NCI-H2029 treated with DMSO at 0.1 percent for 48 hours (cell line): ENCODE results near the gene TMC4.
"Not testable (repeated sequence)": the region's sequence is repeated elsewhere in the genome, so short reads cannot be mapped to it uniquely, and the experiment has no call there.

Experiments used
- DNase-seq: peaks from one replicate; lab custom pipeline; 2025; lab: John Stamatoyannopoulos, UW

TMC4 gene

DNA sequence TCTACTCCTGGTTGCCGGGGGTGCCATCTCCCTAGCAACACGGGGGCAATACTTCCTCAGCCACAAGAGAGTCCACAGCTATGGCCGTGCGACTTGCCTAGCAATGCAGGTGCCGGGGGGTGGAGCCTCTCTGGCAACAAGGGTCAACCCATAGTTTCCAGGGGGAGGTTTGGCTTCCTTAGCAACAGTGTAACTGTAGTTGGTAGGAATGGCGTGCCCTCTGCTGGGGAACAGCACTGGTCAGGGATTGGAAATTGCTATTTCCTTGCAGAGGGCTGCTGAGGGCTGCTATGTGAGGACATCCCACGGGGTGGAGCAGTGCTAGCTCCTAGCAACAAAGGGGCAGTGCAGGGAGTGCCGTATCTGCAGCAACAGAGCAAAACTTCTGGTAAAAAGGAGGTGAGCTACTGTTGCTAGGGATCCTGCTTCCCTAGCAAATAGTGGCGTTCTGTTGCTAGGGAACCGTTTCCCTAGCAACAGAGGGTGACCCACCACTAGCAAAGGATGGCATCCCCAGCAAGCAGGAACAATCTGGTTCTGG, 7.0 kb upstream of the TMC4 start:
- DNase-seq = no peak

- DNase-seq = no peak
Measured at GRCh38 chr19:54179262-54179852, 6.4 kb upstream of the TMC4 start.

DNA sequence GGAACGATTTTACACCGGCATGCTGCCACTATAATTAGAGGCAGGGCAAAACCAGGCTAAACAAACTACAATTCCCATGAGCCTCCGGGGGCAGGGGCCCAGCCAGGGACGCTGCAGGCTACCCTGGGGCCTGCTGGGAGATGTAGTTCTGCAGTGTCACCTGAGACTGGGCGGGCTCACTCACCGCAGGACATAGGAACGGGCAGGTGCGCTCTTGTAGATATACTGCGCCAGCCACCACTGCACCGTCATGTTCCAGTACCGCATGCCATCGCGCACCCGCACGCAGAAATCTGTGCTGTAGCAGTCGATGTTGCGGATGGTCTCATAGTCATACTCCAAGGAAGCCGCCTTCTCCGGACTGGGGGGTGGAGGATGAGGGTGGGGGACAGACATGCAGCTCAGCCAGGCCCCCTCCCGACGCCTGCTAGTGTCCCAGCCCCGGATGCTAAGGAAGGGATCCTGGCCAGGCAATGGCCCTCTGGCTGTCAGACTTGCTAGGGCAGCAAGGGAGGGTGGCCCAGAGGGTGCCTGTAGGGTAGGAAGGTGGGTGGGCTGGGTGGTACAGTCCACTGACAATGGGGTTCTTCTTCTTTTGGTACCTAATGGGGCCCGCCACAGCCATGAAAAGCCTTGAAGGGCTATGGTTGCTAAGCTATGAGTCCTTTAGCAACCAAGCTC, 5.8 kb upstream of the TMC4 start:
- DNase-seq = peak; percentile 66

DNA sequence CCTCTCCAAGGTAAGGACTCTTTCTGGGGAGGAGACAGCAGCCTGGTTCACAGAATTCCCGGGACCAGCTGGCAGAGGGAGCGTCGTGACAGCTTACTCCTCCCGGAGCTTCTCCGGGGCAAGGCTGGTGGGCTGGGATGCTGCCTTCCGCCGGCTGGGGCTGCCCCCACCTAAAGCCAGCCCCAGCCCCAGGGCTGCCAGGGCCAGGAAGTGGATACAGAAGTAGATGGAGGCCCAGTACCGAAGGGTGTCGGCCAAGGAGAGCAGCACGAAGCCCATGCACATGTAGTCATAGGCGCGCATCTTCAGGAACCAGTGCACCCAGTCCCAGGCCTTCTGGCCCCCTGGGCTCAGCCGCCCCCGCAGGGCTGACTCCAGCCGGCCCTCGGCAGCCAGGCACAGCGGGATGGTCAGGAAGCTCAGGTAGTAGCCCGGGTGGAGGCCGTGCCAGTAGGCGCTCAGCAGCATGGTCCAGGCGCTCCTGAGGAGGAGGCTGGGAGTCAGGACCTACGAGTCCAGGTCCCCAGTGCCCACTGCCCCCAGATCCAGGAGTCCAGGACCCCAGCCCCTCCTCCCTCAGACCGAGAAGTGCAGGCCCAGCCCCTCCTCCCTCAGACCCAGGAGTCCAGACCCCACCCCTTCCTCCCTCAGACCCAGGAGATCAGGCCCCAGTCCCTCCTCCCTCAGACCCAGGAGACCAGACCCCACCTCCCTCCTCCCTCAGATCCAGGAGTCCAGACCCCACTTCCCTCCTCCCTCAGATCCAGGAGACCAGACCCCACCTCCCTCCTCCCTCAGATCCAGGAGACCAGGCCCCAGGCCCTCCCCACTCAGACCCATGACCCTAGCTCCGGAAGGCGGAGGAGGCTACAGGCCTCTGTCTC, 1.2 kb upstream of the TMC4 start:
- DNase-seq = no peak

- DNase-seq = no peak
Measured at GRCh38 chr19:54173359-54173699, 369 bp upstream of the TMC4 start.

GRCh38 chr19:54171736-54172431, 1.1 kb downstream of the TMC4 start:
- DNase-seq = not testable (repeated sequence)

- no peak for DNase-seq
Measured at GRCh38 chr19:54169149-54169740, 3.7 kb downstream of the TMC4 start.

DNA sequence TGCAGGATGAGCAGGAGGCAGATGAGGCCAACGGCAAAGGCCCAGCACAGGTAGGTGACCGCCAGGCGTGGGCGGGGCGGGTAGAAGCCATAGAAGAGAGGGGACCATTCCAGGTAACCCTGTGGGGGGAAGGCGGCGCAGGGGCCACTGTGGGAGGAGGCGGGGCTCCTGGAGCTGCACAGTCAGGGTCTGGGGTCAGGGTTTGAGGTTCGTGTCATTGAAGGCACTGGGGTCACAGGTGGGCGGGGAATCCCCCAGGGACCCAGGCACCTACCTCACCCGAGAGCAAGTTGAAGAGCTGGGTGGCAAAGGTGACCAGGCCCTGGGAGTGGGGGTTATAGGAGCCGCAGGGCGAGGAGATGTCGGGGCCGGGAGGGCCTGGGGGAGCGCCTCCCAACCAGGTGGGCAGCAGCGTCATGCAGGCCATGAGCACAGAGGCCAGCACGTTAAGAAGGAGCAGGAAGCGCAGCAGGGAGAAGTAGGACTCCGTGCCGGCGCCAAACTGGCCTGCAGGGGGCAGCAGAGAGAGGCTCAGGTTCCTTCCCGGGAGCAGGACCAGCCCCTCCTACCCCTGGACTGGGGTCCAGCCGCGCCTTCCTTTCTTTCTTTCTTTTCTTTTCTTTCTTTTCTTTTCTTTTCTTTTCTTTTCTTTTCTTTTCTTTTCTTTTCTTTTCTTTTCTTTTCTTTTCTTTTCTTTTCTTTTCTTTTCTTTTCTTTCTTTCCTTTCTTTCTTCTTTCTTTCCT, 4.6 kb downstream of the TMC4 start:
- peak; percentile 62 for DNase-seq

GRCh38 chr19:54165222-54165621, 7.7 kb downstream of the TMC4 start:
- DNase-seq = no peak

DNA sequence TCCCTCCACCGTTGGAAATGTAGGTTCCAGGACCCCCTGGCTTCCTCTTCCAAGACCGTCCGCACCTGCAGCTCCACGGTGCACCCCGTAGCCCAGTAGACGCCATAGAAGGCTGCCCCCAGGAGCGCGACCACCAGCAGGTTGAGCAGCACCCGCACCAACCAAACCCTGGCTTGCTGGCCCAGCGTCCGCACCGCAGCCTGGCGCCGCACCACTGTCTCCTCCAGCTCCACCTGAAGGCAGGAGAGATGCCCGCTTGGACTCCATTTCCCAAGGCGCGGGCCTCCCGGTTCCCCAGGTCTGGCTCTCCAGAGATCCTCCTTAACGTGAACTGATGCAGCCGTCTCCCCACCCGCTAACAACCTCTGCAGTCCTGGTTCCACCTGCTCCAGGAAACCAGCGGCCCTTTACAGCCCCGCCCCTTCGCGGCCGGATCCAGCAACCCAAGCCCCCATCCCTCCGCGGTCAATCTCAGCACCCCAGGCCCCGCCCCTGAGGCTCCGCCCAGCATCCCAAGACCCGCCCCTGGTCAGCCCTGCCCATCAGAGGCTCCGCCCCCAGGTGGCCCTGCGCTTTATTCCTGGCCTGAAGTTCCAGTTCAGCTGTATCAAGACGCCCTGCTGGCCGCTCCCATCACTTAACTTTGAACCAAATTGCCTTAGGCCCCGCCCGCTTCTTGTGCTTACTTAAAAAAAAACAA, 8.4 kb downstream of the TMC4 start:
- peak; percentile 10 for DNase-seq

DNA sequence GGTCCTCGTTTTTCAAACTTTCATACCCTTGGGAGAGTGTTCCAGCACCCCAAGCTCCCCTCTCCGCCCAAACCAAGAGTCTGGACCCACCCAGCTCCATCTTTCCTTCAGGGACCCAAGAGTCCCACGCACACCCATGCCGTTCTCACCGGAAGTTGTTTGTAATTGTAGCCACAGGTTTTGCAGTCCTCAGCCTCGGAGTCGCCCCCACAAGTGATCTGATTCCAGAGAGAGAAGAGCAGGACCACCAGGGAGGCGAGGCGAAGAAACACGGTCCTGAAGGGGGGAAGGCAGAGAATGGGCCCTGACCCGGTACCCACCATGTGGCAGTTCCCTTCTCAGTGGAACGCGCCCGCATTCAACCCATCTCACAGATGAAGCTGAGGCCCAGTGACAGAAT, 10.1 kb downstream of the TMC4 start:
- DNase-seq = no peak

DNA sequence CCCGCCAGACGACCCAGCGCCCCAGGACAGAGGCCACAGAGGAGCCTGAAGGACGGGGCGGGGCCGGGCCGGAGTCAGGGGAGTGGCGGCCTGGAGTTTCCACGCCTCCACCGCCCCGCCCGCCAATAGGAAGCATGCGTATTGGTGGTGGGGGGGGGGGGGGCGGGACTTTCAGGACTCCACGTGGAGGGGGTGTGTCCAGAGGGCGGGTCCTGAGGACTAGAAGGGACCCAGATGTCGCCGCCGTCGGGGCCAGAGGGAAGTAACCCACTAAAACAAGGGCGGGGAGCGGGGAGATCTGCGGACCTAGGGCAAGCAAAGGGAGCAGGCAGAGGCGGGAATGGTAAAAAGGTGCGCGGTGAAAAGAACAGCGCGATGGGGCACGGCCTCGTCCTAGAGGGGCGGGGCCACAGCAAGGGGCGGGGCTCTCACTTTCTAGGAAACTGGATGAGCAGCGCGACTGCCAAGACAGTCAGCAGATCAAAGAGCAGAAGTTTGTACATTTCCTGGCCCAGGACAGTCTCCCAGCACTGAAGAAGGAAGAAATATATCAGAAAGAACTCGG, 10.6 kb downstream of the TMC4 start:
- peak; percentile 41 for DNase-seq

GRCh38 chr19:54160854-54161253, 12.1 kb downstream of the TMC4 start:
- no peak for DNase-seq

DNA sequence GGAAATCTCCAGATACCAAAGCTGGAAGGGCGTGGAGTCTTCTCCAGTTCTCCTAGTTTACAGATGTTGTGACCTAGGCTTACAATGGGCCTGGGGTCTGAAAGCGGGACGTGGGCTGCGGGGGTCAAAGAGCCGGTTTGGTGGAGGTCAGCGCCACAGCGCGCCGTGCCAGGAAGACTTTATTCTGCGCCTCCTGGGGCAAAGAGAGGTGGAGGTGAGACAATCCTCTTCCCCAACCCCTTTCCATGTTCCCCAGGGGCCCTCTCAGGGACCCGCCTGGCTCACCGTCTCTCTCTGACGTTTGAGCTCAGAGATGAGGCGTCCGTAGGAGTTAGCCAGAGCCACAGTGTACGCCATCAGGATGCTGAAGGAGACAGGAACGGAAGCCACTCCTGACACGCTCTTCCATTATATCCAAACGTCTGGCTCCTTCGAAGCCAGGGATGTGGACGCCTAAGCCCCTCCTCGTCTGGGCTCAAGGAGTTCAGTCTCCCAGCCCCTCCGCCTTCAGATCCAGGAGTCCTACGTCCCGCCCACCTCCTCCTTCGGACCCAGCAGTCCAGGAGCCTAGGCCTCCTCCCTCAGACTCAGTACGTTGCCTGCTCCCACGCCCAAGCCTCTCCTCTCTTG, 12.7 kb downstream of the TMC4 start:
- no peak for DNase-seq

DNA sequence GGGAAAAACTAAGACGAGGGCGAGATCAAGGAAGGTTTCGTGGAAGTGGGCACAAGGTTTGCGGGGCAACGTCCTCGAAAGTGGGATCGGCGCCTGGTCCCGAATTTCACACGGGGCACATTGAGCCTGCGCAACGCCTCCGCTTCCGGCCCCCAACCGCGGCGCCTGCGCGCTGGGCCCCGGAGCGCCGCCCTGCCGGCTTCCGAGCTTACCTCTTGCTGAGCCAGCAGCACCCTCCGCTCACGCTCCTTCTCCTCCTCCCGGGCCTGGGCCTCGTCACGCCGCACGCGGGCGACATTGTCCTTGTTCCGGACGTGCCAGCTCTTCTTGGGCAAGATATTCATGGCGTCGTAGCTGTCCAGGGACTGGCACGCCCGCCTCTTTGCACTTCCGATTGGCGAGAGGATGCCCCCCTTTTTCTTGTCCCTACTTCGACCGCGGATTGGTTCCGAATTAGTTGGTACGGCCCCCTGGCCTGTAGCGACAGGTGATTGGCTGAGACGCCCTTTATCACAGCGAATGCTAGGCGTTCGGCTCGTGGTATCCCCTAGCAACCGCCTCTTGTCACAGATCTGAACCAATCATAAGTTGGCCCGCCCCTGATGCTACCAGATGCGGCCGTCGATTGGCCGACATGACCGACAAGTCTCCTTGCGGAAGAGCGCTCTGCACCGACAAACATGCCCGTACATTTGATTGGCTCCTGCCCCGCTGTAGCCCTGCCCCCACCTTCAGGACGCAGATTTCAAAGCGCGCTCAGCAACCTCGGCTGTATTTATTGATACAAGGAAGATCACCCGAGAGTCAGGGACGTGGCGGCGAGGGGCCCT, 13.4 kb downstream of the TMC4 start, which contains the start of gene LENG1:
LENG1 (minus strand) TSS at position 370 of the 830 bp plus-strand sequence; CDS start at position 344, 26 bp downstream.
- peak; percentile 97 for DNase-seq

- no peak for DNase-seq
Measured at GRCh38 chr19:54158812-54159351, 14.1 kb downstream of the TMC4 start.

GRCh38 chr19:54156953-54157352, 16.0 kb downstream of the TMC4 start:
- no peak for DNase-seq

DNA sequence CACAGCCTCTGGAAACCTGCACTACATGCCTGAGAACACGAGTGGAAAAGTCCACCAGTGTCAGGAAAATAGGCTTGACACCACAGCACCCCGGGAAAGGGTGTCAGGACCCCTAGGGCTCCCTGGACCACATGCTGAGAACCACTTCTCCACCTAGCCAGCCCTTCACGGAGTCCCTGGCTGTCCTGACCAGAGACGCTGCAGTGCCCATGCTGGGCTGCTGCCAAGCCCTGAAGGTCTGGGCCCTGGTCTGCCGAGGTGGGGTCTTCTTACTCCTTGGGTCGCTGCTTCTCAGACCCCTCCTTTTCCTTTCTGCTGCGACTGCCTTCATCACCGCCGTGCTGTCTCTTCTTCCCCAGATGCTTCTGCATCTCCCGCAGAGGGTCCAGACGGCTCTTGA, 16.5 kb downstream of the TMC4 start:
- no peak for DNase-seq
